Measurements from ENCODE around the gene SLC22A13. TPM values are rescaled to one million over a fixed set of nuclear protein-coding genes. Genes with fewer than 3 reads are reported as not detected.

SLC22A13 gene
- total and polyA plus RNA-seq, 2 experiments from 2014 or later: 0.13 to 0.66 TPM

- Mint-ChIP-seq H3K27ac (no peak overlapping the region), H3K27me3 (ENCODE audit: insufficient read depth, low read depth, poor library complexity) (peaks cover 10% of the 10 kb centered on the region), H3K4me1 (peaks cover 9% of the 10 kb centered on the region; the same call in 2 of the 3 replicates), H3K36me3 (ENCODE audit: low read depth) (no peaks in the 10 kb centered on the region), H3K9me3 (no peaks in the 10 kb centered on the region; the same call in 2 of the 3 replicates), H3K4me3 (no peak overlapping the region)
- Histone ChIP-seq H3K9me2 (ENCODE audit: insufficient read depth) (no peaks in the 10 kb centered on the region), H3K4me3 (no peak overlapping the region), H3K4me1 (ENCODE audit: insufficient read depth) (no peaks in the 10 kb centered on the region), H3K36me3 (ENCODE audit: insufficient read depth) (no peaks in the 10 kb centered on the region), H4K20me1 (replicated peaks; ENCODE audit: insufficient read depth) (no peaks in the 10 kb centered on the region; the same call in 1 of the 2 replicates), H3K27ac (ENCODE audit: low read depth) (no peak overlapping the region), H3F3A (replicated peaks; ENCODE audit: low read depth) (no peaks in the 10 kb centered on the region), H3K4me2 (no peak overlapping the region), H3K27me3 (ENCODE audit: insufficient read depth) (no peaks in the 10 kb centered on the region), H3K79me2 (replicated peaks; ENCODE audit: insufficient read depth) (no peaks in the 10 kb centered on the region), H2AFZ (no peak overlapping the region)
- no peak for ATAC-seq
- TF ChIP-seq, protein P1, sequence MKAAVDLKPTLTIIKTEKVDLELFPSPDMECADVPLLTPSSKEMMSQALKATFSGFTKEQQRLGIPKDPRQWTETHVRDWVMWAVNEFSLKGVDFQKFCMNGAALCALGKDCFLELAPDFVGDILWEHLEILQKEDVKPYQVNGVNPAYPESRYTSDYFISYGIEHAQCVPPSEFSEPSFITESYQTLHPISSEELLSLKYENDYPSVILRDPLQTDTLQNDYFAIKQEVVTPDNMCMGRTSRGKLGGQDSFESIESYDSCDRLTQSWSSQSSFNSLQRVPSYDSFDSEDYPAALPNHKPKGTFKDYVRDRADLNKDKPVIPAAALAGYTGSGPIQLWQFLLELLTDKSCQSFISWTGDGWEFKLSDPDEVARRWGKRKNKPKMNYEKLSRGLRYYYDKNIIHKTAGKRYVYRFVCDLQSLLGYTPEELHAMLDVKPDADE (IDR thresholded peaks at IDR 0.05): no peak
- TF ChIP-seq EZH2 (IDR thresholded peaks at IDR 0.05; ENCODE audit: low read depth, unreplicated experiment): no peak
- TF ChIP-seq JUNB (IDR thresholded peaks at IDR 0.05; ENCODE audit: unreplicated experiment): no peak
- no peak for TF ChIP-seq EZH2phosphoT487 (IDR thresholded peaks at IDR 0.05; ENCODE audit: unreplicated experiment)
- TF ChIP-seq ZNF462 (CRISPR knock-in tag; IDR thresholded peaks at IDR 0.05): no peak
- TF ChIP-seq, protein P2, sequence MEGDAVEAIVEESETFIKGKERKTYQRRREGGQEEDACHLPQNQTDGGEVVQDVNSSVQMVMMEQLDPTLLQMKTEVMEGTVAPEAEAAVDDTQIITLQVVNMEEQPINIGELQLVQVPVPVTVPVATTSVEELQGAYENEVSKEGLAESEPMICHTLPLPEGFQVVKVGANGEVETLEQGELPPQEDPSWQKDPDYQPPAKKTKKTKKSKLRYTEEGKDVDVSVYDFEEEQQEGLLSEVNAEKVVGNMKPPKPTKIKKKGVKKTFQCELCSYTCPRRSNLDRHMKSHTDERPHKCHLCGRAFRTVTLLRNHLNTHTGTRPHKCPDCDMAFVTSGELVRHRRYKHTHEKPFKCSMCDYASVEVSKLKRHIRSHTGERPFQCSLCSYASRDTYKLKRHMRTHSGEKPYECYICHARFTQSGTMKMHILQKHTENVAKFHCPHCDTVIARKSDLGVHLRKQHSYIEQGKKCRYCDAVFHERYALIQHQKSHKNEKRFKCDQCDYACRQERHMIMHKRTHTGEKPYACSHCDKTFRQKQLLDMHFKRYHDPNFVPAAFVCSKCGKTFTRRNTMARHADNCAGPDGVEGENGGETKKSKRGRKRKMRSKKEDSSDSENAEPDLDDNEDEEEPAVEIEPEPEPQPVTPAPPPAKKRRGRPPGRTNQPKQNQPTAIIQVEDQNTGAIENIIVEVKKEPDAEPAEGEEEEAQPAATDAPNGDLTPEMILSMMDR (conservative IDR thresholded peaks at IDR 0.05; ENCODE audit: low read depth in 2 of 2): no peak
- TF ChIP-seq NANOG (IDR thresholded peaks at IDR 0.05; ENCODE audit: borderline replicate concordance): no peak
- TF ChIP-seq ZNF331 (CRISPR knock-in tag; IDR thresholded peaks at IDR 0.05; ENCODE audit: low read depth): no peak
- TF ChIP-seq STAT1 (IDR thresholded peaks at IDR 0.05; ENCODE audit: unreplicated experiment): no peak
- TF ChIP-seq, protein P3, sequence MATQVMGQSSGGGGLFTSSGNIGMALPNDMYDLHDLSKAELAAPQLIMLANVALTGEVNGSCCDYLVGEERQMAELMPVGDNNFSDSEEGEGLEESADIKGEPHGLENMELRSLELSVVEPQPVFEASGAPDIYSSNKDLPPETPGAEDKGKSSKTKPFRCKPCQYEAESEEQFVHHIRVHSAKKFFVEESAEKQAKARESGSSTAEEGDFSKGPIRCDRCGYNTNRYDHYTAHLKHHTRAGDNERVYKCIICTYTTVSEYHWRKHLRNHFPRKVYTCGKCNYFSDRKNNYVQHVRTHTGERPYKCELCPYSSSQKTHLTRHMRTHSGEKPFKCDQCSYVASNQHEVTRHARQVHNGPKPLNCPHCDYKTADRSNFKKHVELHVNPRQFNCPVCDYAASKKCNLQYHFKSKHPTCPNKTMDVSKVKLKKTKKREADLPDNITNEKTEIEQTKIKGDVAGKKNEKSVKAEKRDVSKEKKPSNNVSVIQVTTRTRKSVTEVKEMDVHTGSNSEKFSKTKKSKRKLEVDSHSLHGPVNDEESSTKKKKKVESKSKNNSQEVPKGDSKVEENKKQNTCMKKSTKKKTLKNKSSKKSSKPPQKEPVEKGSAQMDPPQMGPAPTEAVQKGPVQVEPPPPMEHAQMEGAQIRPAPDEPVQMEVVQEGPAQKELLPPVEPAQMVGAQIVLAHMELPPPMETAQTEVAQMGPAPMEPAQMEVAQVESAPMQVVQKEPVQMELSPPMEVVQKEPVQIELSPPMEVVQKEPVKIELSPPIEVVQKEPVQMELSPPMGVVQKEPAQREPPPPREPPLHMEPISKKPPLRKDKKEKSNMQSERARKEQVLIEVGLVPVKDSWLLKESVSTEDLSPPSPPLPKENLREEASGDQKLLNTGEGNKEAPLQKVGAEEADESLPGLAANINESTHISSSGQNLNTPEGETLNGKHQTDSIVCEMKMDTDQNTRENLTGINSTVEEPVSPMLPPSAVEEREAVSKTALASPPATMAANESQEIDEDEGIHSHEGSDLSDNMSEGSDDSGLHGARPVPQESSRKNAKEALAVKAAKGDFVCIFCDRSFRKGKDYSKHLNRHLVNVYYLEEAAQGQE (IDR thresholded peaks at IDR 0.05; ENCODE audit: unreplicated experiment): no peak
- no peak for TF ChIP-seq ZNF114 (CRISPR knock-in tag; IDR thresholded peaks at IDR 0.05)
- no peak for TF ChIP-seq POLR2AphosphoS5 (IDR thresholded peaks at IDR 0.05; ENCODE audit: low read depth)
- DNase-seq (ENCODE audit: low spot score): no peak
Observed at GRCh38 chr3:38311476-38311875, 45.9 kb downstream of the SLC22A13 start.
